NCI-H524 (cell line): ENCODE measurements around the gene ZNF385C.
A peak's percentile ranks its signal among the peaks of the same experiment; 100 is the strongest.
"Not testable (repeated sequence)": the region's sequence is repeated elsewhere in the genome, so short reads cannot be mapped to it uniquely, and the experiment has no call there.

Source experiments
- DNase-seq, 2 experiments: peaks; one replicate each; lab custom pipeline; 2025; lab: John Stamatoyannopoulos, UW

ZNF385C gene

GRCh38 chr17:42097691-42098631 lies at the start of gene ZNF385C:
TSS of gene ZNF385C (minus strand) at chr17:42098473. CDS start at chr17:42063056, 35,417 bp downstream.
- peak; percentile 45 to 66 for DNase-seq

GRCh38 chr17:42146911-42147607 lies 48.8 kb upstream of the ZNF385C start:
- no peak for DNase-seq

- not testable (repeated sequence) for DNase-seq
These were observed 44.9 kb upstream of the ZNF385C start for GRCh38 chr17:42143138-42143537.

- no peak for DNase-seq
These were observed 44.2 kb upstream of the ZNF385C start for GRCh38 chr17:42142371-42142896.

- no peak for DNase-seq
These were observed 43.1 kb upstream of the ZNF385C start for GRCh38 chr17:42141382-42141781.

GRCh38 chr17:42140690-42141089 lies 42.4 kb upstream of the ZNF385C start:
- DNase-seq, result not testable (repeated sequence)

GRCh38 chr17:42138749-42139492 lies 40.6 kb upstream of the ZNF385C start:
- peak; percentile 31 to 58 for DNase-seq

GRCh38 chr17:42136654-42137051 lies 38.4 kb upstream of the ZNF385C start:
- DNase-seq, result no peak

GRCh38 chr17:42135664-42136653 lies 37.7 kb upstream of the ZNF385C start:
- no peak for DNase-seq

GRCh38 chr17:42135151-42135550 lies 36.9 kb upstream of the ZNF385C start:
- DNase-seq, result no peak

GRCh38 chr17:42133461-42134041 lies 35.3 kb upstream of the ZNF385C start:
- DNase-seq, result peak; percentile 67 to 85

- DNase-seq, result no peak
These were observed 34.7 kb upstream of the ZNF385C start for GRCh38 chr17:42132941-42133340.

GRCh38 chr17:42131981-42132432 lies 33.7 kb upstream of the ZNF385C start:
- DNase-seq, result no peak

- no peak for DNase-seq
These were observed 33.0 kb upstream of the ZNF385C start for GRCh38 chr17:42131232-42131631.

GRCh38 chr17:42130310-42130936 lies 32.1 kb upstream of the ZNF385C start:
- no peak for DNase-seq

- DNase-seq, result no peak
These were observed 31.0 kb upstream of the ZNF385C start for GRCh38 chr17:42129109-42129837.

- no peak for DNase-seq
These were observed 29.1 kb upstream of the ZNF385C start for GRCh38 chr17:42127414-42127813.

- no peak for DNase-seq
These were observed 28.6 kb upstream of the ZNF385C start for GRCh38 chr17:42126836-42127235.

- DNase-seq, result no peak
These were observed 27.3 kb upstream of the ZNF385C start for GRCh38 chr17:42125565-42125964.
